Erythroblast (primary cell): ENCODE measurements around the gene PITPNC1.

Experiments
- DNase-seq, 2 experiments: peaks; one replicate each; lab custom pipeline; 2025; lab: John Stamatoyannopoulos, UW
- GATA1 ChIP-seq: IDR thresholded peaks from 2 replicates; pipeline ENCODE4 v1.6.1; 2011; ENCODE audit warnings: low read depth, mild to moderate bottlenecking, control low read depth, low read length, moderate library complexity
- POLR2A ChIP-seq: IDR thresholded peaks from 2 replicates; pipeline ENCODE4 v1.6.1; 2011; ENCODE audit warnings: mild to moderate bottlenecking, low read length

The PITPNC1 gene

DNA sequence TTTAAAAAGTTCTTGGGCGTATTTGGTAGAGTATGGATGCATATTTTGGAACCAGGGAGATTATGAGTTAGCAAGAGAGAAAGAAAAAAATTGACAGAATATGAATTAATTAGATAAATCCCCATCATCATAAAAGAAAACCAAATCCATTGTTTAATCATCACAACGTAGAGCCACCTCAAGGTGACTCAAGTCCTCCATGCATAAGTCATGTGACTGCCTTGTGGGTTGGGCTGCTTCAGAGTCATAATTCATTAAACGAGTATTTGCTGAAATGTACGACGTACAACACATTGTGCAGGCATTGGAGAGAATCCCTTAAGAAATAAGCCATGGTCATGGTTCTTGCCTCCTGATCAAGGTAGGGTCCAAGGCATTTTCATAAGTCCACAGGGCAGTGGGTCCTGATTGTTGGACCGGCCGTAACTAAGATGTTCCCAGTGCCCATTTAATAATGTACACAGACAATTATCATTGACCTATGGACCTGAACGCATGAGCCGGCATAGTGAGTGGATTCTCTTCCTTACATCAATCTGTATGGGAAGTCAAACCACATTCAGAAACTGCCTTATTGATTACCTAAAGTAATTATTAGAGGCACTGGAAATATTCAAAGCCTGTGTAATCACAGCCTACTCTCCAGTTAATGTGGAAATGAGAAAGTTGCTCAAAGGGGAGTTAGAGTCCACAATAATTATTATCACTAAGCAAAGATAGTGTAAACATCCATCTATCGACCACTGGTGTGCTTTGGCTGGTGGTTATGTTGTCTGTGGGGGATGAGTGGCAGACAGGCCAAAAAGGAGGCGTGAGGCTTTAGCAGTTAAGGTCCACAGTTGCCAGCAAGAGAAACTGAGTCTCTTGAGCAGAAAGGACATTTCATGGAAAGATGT, 165.4 kb downstream of the PITPNC1 start:
- TF ChIP-seq GATA1 (no peak), POLR2A (no peak)
- DNase-seq, result no peak

GRCh38 chr17:67544364-67544955, 167.4 kb downstream of the PITPNC1 start:
- no peak for DNase-seq
- TF ChIP-seq GATA1 (no peak), POLR2A (no peak)

GRCh38 chr17:67546578-67547527, 169.8 kb downstream of the PITPNC1 start:
- DNase-seq, result no peak
- no peak for TF ChIP-seq GATA1
- TF ChIP-seq POLR2A, result no peak

GRCh38 chr17:67548693-67549092, 171.6 kb downstream of the PITPNC1 start:
- no peak for TF ChIP-seq GATA1
- no peak for TF ChIP-seq POLR2A
- no peak for DNase-seq

DNA sequence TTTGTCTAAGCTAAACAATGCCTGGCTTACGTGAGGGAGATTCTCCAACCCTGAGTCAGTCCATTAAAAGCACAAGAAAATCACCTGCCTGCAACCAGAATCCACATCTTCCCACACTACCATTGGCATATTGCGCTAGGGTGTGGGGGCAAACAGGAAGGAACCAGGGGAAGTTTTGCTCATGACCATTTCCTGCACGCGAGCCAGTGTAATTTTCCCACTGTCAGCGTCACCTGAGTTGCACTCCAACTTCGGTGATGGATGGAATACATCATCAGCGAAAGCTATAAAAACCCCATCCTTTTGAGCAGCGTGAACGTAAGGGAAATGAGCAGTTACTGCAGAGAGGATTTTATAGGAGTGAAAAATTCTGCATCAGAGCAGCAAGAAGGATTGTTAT, 172.7 kb downstream of the PITPNC1 start:
- no peak for DNase-seq
- TF ChIP-seq GATA1, result no peak
- TF ChIP-seq POLR2A, result no peak

DNA sequence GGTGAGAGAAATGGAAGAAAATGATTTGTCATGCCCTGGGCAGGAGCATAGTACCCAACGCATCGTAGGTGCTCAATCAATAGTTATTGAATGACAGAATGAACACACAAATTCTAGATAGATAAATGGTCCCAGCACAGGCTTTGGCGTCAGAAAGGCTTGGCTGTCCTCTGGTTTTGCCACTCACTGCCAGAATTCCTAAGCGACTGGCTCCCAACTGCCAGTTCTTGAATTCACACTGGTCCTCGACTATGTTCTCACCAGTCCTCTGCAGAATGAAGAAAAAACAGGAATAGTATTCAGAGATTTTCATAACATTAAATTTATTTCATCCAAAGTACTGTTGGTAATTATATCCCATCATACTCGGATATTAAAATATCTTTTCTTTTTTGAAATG, 177.6 kb downstream of the PITPNC1 start:
- TF ChIP-seq GATA1 (no peak), POLR2A (no peak)
- DNase-seq, result no peak

DNA sequence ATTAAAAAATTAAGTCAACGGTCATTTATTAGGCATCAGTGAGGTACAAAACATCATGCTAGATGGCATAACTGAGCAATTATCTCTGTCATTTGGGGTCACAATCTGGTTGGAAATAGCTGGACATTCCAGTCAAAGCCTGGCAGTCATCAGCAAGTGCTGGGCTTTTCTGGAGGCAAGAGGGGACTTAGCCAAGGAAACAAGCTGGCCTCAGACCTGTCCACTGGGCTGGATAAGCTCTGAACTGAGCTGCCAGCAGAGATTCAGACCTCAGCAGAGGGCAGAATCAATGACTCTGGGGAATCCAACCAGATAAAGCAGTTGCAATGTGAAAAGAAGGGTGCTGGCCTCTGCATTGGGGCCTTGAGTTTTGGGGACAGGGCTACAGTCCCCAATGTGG, 178.8 kb downstream of the PITPNC1 start:
- TF ChIP-seq GATA1 (no peak), POLR2A (no peak)
- DNase-seq, result no peak

DNA sequence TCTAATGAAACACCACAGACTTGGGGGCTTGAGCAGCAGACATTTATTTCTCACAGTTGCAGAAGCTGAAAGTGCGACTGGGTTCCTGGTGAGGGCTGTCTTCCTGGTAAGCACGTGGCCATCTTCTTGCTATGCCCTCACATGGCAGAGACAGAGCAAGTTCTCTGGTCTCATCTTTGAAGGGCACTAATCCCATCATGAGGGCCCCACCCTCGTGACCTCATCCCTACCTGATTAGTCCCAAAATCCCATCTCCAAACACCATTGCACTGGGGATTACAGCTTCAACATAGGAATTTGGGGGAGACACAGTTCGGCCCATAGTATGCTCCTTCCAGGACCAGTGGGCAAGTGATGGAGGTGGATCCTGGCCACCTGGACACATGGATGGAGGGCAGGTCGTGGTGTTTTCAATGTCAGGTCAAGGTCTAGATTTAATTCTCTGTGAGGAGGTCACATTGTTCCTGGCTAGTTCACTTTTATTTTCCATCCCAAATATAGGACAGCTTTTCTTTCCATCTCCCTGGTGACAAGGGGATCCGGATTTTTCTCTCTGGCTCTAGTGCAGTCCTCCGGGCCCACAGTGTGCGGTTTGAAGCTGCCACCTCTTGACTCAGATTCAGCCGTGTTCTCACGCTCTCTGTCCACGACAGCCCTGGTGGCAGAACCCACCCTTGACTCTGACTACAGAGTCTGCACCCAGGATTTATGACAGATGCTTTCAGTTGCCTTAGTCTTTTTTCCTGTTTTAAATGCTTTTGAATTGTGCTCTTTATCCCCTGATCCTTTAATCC, 180.2 kb downstream of the PITPNC1 start:
- TF ChIP-seq GATA1 (no peak), POLR2A (no peak)
- DNase-seq, result no peak

DNA sequence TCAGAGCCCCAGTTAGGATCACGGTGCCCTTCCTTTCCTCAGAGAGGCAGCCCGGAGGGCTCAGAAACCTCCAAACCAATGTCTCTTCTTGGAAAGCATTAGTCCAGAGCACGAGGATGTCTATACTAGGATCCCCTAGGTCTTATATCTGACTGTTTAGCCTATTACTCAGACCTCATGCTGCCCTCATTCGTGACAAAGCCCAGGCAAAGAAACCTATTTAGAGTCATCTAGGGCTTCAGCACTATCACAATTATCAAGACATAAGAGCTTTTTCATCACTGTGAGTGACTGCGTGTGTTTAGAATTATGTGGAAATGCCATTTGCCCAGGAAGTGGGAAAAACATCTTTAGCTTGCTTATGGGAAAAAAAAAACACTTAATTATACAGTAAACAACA, 180.8 kb downstream of the PITPNC1 start:
- TF ChIP-seq GATA1 (no peak), POLR2A (no peak)
- DNase-seq, result no peak

DNA sequence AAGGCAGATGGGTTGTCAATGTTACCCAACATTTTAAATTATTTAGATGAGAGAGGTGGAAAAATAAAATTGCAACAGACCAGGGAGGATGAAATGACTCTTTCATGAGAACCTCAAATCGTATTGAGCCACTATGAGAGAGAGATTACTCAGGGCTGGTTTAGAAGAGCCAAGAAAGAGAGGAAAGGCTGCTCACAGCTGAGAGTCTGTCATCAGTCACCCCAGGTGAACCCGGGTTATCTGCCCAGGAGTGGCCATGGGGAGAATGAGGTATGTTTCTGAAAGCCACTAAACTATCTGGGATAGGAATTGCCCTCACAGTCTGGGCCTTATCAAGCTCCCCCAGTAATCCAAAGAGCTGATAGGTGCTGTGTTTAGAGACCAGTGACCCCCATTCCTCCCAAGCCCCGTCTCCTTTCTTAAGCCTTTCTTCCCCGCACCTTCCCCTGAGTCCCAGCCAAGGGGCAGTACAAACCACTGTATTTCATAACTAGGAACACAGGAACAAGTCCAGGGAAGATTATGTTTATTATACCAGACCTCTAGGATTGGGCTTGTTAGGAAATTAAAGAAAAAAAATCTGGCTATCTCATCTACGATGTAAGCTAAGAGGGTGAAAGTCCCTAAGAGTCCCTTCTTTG, 181.8 kb downstream of the PITPNC1 start:
- no peak for TF ChIP-seq GATA1
- no peak for TF ChIP-seq POLR2A
- DNase-seq, result no peak

DNA sequence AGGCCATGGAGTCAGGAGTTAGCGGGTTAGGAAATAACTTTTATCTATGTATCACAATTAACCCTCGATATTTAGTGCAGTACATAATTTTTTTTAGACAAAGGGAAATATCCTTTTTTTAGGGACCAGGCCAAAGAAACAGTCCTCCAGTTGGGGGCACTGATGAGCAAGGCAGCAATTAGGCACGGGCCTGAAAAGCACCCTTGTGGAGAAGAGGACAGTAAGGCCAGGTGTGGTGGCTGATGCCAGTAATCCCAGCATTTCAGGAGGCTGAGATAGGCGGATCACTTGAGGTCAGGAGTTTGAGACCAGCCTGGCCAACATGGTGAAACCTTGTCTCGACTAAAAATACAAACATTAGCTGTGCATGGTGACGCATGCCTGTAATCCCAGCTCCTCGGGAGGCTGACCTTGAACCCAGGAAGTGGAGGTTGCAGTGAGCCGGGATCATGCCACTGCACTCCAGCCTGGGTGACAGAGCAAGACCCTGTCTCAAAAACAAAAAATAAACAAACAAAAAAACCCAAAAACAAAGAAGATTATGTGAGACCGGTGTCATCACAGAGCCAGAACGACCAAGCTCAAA, 182.4 kb downstream of the PITPNC1 start:
- peak in 1 of 2 experiments; percentile 16 for DNase-seq
- TF ChIP-seq GATA1 (no peak), POLR2A (no peak)

- no peak for DNase-seq
- TF ChIP-seq POLR2A, result no peak
Measured at GRCh38 chr17:67562005-67562404, 184.9 kb downstream of the PITPNC1 start.

- DNase-seq, result no peak
- TF ChIP-seq GATA1 (peak; percentile 7), POLR2A (no peak)
Measured at GRCh38 chr17:67563692-67564228, 186.7 kb downstream of the PITPNC1 start.
